GM12891 (cell line): ENCODE results near the gene ANKMY2.

Source experiments
- POLR2A ChIP-seq: IDR thresholded peaks from 2 replicates; pipeline ENCODE4 v1.6.1; 2011; ENCODE audit warnings: low read depth, low read length, control low read depth
- POLR2AphosphoS5 ChIP-seq: IDR thresholded peaks from 2 replicates; pipeline ENCODE4 v1.6.1; 2011; ENCODE audit warnings: low read depth, low read length, control low read depth
- SPI1 ChIP-seq: IDR thresholded peaks from 2 replicates; pipeline ENCODE4 v1.6.1; 2011; ENCODE audit warnings: low read depth, low read length, control low read depth
- TAF1 ChIP-seq: IDR thresholded peaks from 2 replicates; pipeline ENCODE4 v1.6.1; 2011; ENCODE audit warnings: low read depth, low read length, control low read depth

GRCh38 chr7:16609842-16610450 lies 35.6 kb downstream of the ANKMY2 start:
- TF ChIP-seq POLR2AphosphoS5 (no peak), POLR2A (no peak), TAF1 (no peak), SPI1 (no peak)
